Progenitor cell of endocrine pancreas (in vitro differentiated cells): Measurements from ENCODE around the gene DUSP16. TPM values are rescaled to one million over a fixed set of nuclear protein-coding genes. Genes with fewer than 3 reads are reported as not detected.
A peak's percentile ranks its signal among the peaks of the same experiment; 100 is the strongest.

Source experiments
- DNase-seq: peaks from one replicate; pipeline ENCODE4 v3.0.0; 2021; ENCODE audit warnings: low spot score; ENCODE audit not compliant: unreplicated experiment
- H3K27ac Mint-ChIP-seq: 2 replicates; pipeline ENCODE4 v1.8.0; 2021; ENCODE audit warnings: mild to moderate bottlenecking, moderate library complexity, mixed read lengths
- H3K27me3 Mint-ChIP-seq: 2 replicates; pipeline ENCODE4 v1.8.0; 2021; ENCODE audit warnings: mixed read lengths
- H3K36me3 Mint-ChIP-seq: 2 replicates; pipeline ENCODE4 v1.8.0; 2022; ENCODE audit warnings: mixed read lengths; ENCODE audit not compliant: insufficient read depth
- H3K4me1 Mint-ChIP-seq: 2 replicates; pipeline ENCODE4 v1.8.0; 2021; ENCODE audit warnings: low read depth, mixed read lengths
- H3K4me3 Mint-ChIP-seq: 2 replicates; pipeline ENCODE4 v1.8.0; 2021; ENCODE audit warnings: low read depth, mild to moderate bottlenecking, moderate library complexity, mixed read lengths
- H3K9me3 Mint-ChIP-seq: 2 replicates; pipeline ENCODE4 v1.8.0; 2021; ENCODE audit warnings: low read depth, mixed read lengths
- CTCF ChIP-seq: fragments of 200-600 bp; sonication (generic); IDR thresholded peaks from one replicate; pipeline ENCODE4 v1.5.0; 2021; ENCODE audit warnings: antibody characterized with exemption, mild to moderate bottlenecking; ENCODE audit not compliant: unreplicated experiment
- total RNA-seq: library from RNA; stranded (reverse); gene quantifications from 2 replicates; pipeline ENCODE4 v1.2.1, GENCODE V29; 2021

DUSP16 gene
- total RNA-seq, 1 donor from 2014 or later: 67.5 TPM

- Mint-ChIP-seq H3K4me3 (no peak overlapping the region), H3K27me3 (no peaks in the 10 kb centered on the region), H3K9me3 (no peaks in the 10 kb centered on the region), H3K4me1 (peaks cover 42% of the 10 kb centered on the region), H3K27ac (peak overlapping the region; percentile 42), H3K36me3 (peaks cover 25% of the 10 kb centered on the region)
- DNase-seq: no peak
- no peak for TF ChIP-seq CTCF
These were observed 43.7 kb downstream of the DUSP16 start for GRCh38 chr12:12518919-12519318.

- no peak for TF ChIP-seq CTCF
- Mint-ChIP-seq H3K36me3 (peaks cover 25% of the 10 kb centered on the region), H3K4me3 (no peak overlapping the region)
These were observed 44.2 kb downstream of the DUSP16 start for GRCh38 chr12:12518464-12518845.

GRCh38 chr12:12513416-12514006 lies 49.2 kb downstream of the DUSP16 start:
- no peak for TF ChIP-seq CTCF
- H3K4me1 Mint-ChIP-seq: peaks cover 9% of the 10 kb centered on the region
- no peak overlapping the region for H3K4me3 Mint-ChIP-seq

More at GRCh38 chr12:12518464-12518845, 44.2 kb downstream of the DUSP16 start:
- no peak for DNase-seq
- no peaks in the 10 kb centered on the region for H3K27me3 Mint-ChIP-seq
- peaks cover 38% of the 10 kb centered on the region for H3K4me1 Mint-ChIP-seq
- H3K9me3 Mint-ChIP-seq: no peaks in the 10 kb centered on the region
- peak overlapping the region; percentile 42 for H3K27ac Mint-ChIP-seq

GRCh38 chr12:12511895-12512711 lies 50.6 kb downstream of the DUSP16 start:
- no peak overlapping the region for H3K27ac Mint-ChIP-seq
- H3K36me3 Mint-ChIP-seq: peaks cover 7% of the 10 kb centered on the region
- TF ChIP-seq CTCF: no peak

More at GRCh38 chr12:12513416-12514006, 49.2 kb downstream of the DUSP16 start:
- H3K36me3 Mint-ChIP-seq: peaks cover 13% of the 10 kb centered on the region
- no peaks in the 10 kb centered on the region for H3K9me3 Mint-ChIP-seq
- no peaks in the 10 kb centered on the region for H3K27me3 Mint-ChIP-seq
- no peak for DNase-seq
- no peak overlapping the region for H3K27ac Mint-ChIP-seq

GRCh38 chr12:12511021-12511783 lies 51.5 kb downstream of the DUSP16 start:
- DNase-seq: no peak
- TF ChIP-seq CTCF: no peak
- Mint-ChIP-seq H3K27ac (no peak overlapping the region), H3K4me3 (no peak overlapping the region), H3K27me3 (no peaks in the 10 kb centered on the region), H3K36me3 (peaks cover 3% of the 10 kb centered on the region), H3K9me3 (no peaks in the 10 kb centered on the region), H3K4me1 (peaks cover 7% of the 10 kb centered on the region)

More at GRCh38 chr12:12511895-12512711, 50.6 kb downstream of the DUSP16 start:
- Mint-ChIP-seq H3K4me1 (no peaks in the 10 kb centered on the region), H3K4me3 (no peak overlapping the region), H3K9me3 (no peaks in the 10 kb centered on the region), H3K27me3 (no peaks in the 10 kb centered on the region)
- no peak for DNase-seq
